DND-41 (cell line): ENCODE data around the gene ANO5.

ENCODE experiments used
- EZH2 ChIP-seq: IDR thresholded peaks from 3 replicates; pipeline ENCODE4 v1.6.1; 2012; ENCODE audit warnings: borderline replicate concordance, low read depth, mild to moderate bottlenecking, moderate library complexity, low read length, inconsistent platforms; ENCODE audit not compliant: severe bottlenecking
- TF ChIP-seq, protein P1 (sequence below): IDR thresholded peaks from 2 replicates; pipeline ENCODE4 v1.5.1; 2012; ENCODE audit warnings: borderline replicate concordance, low read length, moderate library complexity, mild to moderate bottlenecking; ENCODE audit not compliant: poor library complexity, severe bottlenecking; ENCODE audit errors: extremely low read depth

DNA sequence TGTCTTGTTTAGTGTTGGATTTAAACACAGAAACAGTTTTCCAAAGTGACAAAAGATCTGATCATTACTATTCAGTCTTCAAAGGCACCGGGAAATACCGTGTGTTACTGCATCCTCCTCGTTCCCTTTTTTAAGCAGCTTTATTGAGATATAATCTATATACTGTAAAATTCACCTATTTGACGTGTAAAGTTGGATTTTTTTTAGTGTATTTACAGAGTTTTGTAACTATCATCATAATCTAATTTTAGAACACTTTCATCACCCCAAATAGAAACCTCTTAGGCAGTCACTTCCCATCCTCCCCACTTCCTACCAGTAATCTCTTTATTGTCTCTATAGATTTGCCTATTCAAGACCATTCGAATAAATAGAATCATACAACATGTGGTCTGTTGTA lies 1.4 kb downstream of the ANO5 start:
- TF ChIP-seq EZH2, result no peak
- TF ChIP-seq, protein P1, sequence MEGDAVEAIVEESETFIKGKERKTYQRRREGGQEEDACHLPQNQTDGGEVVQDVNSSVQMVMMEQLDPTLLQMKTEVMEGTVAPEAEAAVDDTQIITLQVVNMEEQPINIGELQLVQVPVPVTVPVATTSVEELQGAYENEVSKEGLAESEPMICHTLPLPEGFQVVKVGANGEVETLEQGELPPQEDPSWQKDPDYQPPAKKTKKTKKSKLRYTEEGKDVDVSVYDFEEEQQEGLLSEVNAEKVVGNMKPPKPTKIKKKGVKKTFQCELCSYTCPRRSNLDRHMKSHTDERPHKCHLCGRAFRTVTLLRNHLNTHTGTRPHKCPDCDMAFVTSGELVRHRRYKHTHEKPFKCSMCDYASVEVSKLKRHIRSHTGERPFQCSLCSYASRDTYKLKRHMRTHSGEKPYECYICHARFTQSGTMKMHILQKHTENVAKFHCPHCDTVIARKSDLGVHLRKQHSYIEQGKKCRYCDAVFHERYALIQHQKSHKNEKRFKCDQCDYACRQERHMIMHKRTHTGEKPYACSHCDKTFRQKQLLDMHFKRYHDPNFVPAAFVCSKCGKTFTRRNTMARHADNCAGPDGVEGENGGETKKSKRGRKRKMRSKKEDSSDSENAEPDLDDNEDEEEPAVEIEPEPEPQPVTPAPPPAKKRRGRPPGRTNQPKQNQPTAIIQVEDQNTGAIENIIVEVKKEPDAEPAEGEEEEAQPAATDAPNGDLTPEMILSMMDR, result no peak
